ENCODE results near the gene AKAP6.

GRCh38 chr14:32513571-32514009 is 184.5 kb downstream of the AKAP6 start:
- TF ChIP-seq MAX (IDR thresholded peaks at IDR 0.05) (no peak), TAF1 (conservative IDR thresholded peaks at IDR 0.05) (no peak), JUND (IDR thresholded peaks at IDR 0.05) (no peak), YY1 (IDR thresholded peaks at IDR 0.05) (no peak), GABPA (IDR thresholded peaks at IDR 0.05 in 1 of 2, conservative IDR thresholded peaks at IDR 0.05 in 1 of 2) (no peak)
- TF ChIP-seq, protein P1, sequence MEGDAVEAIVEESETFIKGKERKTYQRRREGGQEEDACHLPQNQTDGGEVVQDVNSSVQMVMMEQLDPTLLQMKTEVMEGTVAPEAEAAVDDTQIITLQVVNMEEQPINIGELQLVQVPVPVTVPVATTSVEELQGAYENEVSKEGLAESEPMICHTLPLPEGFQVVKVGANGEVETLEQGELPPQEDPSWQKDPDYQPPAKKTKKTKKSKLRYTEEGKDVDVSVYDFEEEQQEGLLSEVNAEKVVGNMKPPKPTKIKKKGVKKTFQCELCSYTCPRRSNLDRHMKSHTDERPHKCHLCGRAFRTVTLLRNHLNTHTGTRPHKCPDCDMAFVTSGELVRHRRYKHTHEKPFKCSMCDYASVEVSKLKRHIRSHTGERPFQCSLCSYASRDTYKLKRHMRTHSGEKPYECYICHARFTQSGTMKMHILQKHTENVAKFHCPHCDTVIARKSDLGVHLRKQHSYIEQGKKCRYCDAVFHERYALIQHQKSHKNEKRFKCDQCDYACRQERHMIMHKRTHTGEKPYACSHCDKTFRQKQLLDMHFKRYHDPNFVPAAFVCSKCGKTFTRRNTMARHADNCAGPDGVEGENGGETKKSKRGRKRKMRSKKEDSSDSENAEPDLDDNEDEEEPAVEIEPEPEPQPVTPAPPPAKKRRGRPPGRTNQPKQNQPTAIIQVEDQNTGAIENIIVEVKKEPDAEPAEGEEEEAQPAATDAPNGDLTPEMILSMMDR (IDR thresholded peaks at IDR 0.05; ENCODE audit: low read depth, low read length, missing input control): peak; percentile 16
- TF ChIP-seq, protein P2, sequence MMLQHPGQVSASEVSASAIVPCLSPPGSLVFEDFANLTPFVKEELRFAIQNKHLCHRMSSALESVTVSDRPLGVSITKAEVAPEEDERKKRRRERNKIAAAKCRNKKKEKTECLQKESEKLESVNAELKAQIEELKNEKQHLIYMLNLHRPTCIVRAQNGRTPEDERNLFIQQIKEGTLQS (IDR thresholded peaks at IDR 0.05): no peak
